IPS-18a (cell line): ENCODE measurements around the gene FLT3.

Experiments used
- H3K27ac ChIP-seq: one replicate; pipeline ENCODE4 v1.5.1; 2013; ENCODE audit warnings: low read length
- H3K27me3 ChIP-seq: one replicate; pipeline ENCODE4 v1.6.1; 2013; ENCODE audit warnings: mild to moderate bottlenecking, low read length; ENCODE audit not compliant: control insufficient read depth, insufficient read depth
- H3K36me3 ChIP-seq: one replicate; pipeline ENCODE4 v1.6.1; 2013; ENCODE audit warnings: low read depth, low read length; ENCODE audit not compliant: control insufficient read depth
- H3K4me1 ChIP-seq: one replicate; pipeline ENCODE4 v1.6.1; 2013; ENCODE audit warnings: low read depth, low read length; ENCODE audit not compliant: control insufficient read depth
- H3K4me3 ChIP-seq: one replicate; pipeline ENCODE4 v1.5.1; 2013; ENCODE audit warnings: low read length
- H3K9ac ChIP-seq: one replicate; pipeline ENCODE4 v1.6.1; 2013; ENCODE audit warnings: mild to moderate bottlenecking, low read length, moderate library complexity
- H3K9me3 ChIP-seq: one replicate; pipeline ENCODE4 v1.6.1; 2013; ENCODE audit warnings: low read depth, low read length; ENCODE audit not compliant: control insufficient read depth

The FLT3 gene

GRCh38 chr13:27975564-27976361, 124.6 kb downstream of the FLT3 start:
- Histone ChIP-seq H3K9me3 (peaks cover 3% of the 10 kb centered on the region), H3K4me3 (no peak overlapping the region), H3K9ac (no peak overlapping the region), H3K4me1 (peaks cover 10% of the 10 kb centered on the region), H3K27ac (no peak overlapping the region), H3K36me3 (no peaks in the 10 kb centered on the region), H3K27me3 (peaks cover 100% of the 10 kb centered on the region)

DNA sequence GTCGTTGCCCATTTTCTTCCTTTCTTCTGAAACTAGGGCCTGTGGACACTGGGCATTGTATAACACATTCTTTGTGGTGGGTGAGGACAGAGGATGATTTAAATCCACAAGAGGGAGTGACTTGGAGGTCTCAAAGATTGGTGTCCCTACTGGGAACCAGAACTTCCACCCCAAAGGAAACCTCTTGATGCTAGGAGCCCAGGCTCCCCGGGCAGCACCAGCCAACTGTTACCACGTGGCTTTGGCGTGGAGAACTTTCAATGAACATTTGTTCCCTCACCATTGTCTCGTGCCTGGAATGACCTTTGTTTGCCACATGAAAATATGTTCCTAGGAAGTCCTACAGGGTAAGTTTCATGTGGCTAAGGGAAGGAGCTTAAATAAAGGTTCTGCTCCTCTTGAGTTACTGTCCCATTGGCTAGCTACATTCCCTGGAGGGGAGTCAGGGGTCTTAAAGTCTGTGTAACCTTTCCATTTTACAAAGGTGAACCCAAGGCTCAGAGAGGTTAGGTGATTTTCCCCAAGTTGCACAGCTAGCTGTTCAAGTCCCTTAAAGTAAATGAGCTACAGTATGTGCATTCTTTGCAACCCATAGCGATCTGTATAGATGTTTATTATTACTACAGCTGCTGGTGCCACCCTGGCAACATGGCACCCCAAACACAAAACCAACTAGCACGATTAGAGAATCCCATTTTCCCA, 126.3 kb downstream of the FLT3 start:
- H3K9me3 ChIP-seq = peaks cover 3% of the 10 kb centered on the region
- no peak overlapping the region for H3K4me3 ChIP-seq
- peaks cover 19% of the 10 kb centered on the region for H3K4me1 ChIP-seq
- no peaks in the 10 kb centered on the region for H3K36me3 ChIP-seq
- H3K27ac ChIP-seq = no peak overlapping the region
- peaks cover 100% of the 10 kb centered on the region for H3K27me3 ChIP-seq
- no peak overlapping the region for H3K9ac ChIP-seq

DNA sequence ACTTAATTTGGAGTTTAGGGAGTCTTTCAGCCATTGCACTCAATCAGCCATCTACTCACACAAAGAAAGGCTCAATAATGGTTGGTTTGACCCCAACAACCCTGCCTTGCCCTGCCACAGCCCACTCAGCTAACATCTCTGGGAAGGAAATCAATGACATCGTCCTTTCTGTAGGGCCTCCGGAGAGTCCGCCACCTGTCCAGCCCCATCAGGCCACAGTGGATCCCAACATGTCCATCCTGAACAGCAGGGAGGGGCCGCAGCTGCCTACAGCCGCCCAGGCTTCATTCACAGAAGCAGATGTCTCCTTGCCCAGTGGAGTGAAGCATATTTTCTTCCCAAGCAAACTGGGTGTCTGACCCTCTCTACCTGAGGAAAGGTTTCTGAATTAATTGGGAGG, 127.1 kb downstream of the FLT3 start:
- H3K4me1 ChIP-seq = peaks cover 20% of the 10 kb centered on the region
- H3K36me3 ChIP-seq = no peaks in the 10 kb centered on the region
- no peak overlapping the region for H3K27ac ChIP-seq
- no peak overlapping the region for H3K9ac ChIP-seq
- H3K27me3 ChIP-seq = peaks cover 100% of the 10 kb centered on the region
- H3K9me3 ChIP-seq = peaks cover 3% of the 10 kb centered on the region
- no peak overlapping the region for H3K4me3 ChIP-seq

DNA sequence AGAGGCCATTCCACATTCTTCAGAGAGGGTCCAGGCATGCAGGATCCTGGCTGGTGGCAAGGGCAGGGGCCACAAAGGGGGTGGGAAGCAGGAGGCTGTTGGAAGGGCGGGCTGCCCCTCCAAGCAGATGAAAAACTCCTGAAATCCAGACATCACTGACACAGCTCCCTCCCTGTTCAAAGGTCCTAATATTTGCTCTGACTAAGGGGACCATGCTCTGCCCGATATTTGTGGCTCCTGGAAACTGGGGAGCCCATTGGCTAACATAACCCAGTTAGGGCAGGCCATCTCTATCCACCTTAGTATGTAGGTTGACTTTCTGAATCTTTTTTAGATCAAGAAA, 127.9 kb downstream of the FLT3 start:
- H3K9ac ChIP-seq = no peak overlapping the region
- H3K27ac ChIP-seq = no peak overlapping the region
- H3K27me3 ChIP-seq = peaks cover 100% of the 10 kb centered on the region
- no peak overlapping the region for H3K4me3 ChIP-seq
- peaks cover 20% of the 10 kb centered on the region for H3K4me1 ChIP-seq
- H3K9me3 ChIP-seq = peaks cover 3% of the 10 kb centered on the region
- H3K36me3 ChIP-seq = no peaks in the 10 kb centered on the region

DNA sequence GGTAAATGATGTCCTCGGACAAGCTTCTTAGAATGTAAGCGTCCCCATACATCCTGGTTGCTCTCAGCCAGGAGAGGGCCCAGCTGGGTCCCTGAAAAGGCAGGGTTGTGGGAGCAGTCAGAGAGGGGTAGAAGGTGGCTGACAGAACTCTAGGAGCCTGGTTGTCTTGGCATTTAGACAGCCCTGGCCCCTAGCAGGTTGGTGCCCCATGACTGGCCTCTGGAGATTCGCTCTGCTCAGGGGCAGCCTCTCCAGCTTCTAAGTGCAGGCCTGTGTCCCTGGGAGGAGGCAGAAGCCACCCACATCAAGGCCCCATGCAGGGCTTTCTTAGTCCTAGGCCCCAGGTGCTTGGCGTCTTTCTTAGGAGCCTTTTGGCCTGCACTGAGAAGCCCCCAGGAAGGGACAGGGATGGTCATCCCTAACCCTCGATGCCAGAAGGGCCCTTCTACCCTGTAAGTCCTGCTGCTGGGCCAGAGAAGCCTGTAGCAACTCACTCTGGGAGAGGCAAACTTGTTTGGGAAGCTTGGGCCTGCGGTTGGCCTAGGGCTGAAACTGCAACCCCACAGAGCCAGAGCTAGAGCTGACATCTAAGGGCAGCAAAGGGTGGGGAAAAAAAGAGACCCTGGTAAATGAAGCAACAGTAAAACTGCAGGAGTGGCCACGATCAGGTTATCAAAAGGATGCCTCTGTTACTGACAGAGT, 128.4 kb downstream of the FLT3 start:
- H3K27ac ChIP-seq = no peak overlapping the region
- peaks cover 20% of the 10 kb centered on the region for H3K4me1 ChIP-seq
- no peak overlapping the region for H3K4me3 ChIP-seq
- no peak overlapping the region for H3K9ac ChIP-seq
- H3K9me3 ChIP-seq = peaks cover 3% of the 10 kb centered on the region
- H3K36me3 ChIP-seq = no peaks in the 10 kb centered on the region
- H3K27me3 ChIP-seq = peaks cover 100% of the 10 kb centered on the region

GRCh38 chr13:27971236-27971645, 129.1 kb downstream of the FLT3 start:
- no peak overlapping the region for H3K27ac ChIP-seq
- H3K9ac ChIP-seq = no peak overlapping the region
- no peaks in the 10 kb centered on the region for H3K9me3 ChIP-seq
- H3K4me1 ChIP-seq = peaks cover 20% of the 10 kb centered on the region
- H3K27me3 ChIP-seq = peaks cover 100% of the 10 kb centered on the region
- H3K36me3 ChIP-seq = no peaks in the 10 kb centered on the region
- no peak overlapping the region for H3K4me3 ChIP-seq

GRCh38 chr13:27970382-27971235, 129.8 kb downstream of the FLT3 start:
- H3K27ac ChIP-seq = no peak overlapping the region

GRCh38 chr13:27969866-27970229, 130.5 kb downstream of the FLT3 start:
- Histone ChIP-seq H3K9me3 (no peaks in the 10 kb centered on the region), H3K9ac (no peak overlapping the region), H3K36me3 (no peaks in the 10 kb centered on the region), H3K27me3 (peaks cover 100% of the 10 kb centered on the region), H3K27ac (no peak overlapping the region), H3K4me1 (peaks cover 26% of the 10 kb centered on the region), H3K4me3 (no peak overlapping the region)

More at GRCh38 chr13:27970382-27971235, 129.8 kb downstream of the FLT3 start:
- Histone ChIP-seq H3K4me3 (peak overlapping the region; percentile 1), H3K9me3 (no peaks in the 10 kb centered on the region), H3K27me3 (peaks cover 100% of the 10 kb centered on the region), H3K4me1 (peaks cover 20% of the 10 kb centered on the region), H3K36me3 (no peaks in the 10 kb centered on the region), H3K9ac (no peak overlapping the region)

GRCh38 chr13:27969082-27969865, 131.1 kb downstream of the FLT3 start, which contains the start of gene CDX2:
Gene CDX2 (minus strand): TSS chr13:27969315. CDS start chr13:27969006, 309 bp downstream.
- Histone ChIP-seq H3K27ac (no peak within 1 kb of the TSS), H3K36me3 (no peaks in the 10 kb centered on the region), H3K4me3 (peak within 1 kb of the TSS; percentile 39), H3K9me3 (no peaks in the 10 kb centered on the region), H3K9ac (no peak within 1 kb of the TSS), H3K27me3 (peaks cover 100% of the 10 kb centered on the region), H3K4me1 (peaks cover 27% of the 10 kb centered on the region)

DNA sequence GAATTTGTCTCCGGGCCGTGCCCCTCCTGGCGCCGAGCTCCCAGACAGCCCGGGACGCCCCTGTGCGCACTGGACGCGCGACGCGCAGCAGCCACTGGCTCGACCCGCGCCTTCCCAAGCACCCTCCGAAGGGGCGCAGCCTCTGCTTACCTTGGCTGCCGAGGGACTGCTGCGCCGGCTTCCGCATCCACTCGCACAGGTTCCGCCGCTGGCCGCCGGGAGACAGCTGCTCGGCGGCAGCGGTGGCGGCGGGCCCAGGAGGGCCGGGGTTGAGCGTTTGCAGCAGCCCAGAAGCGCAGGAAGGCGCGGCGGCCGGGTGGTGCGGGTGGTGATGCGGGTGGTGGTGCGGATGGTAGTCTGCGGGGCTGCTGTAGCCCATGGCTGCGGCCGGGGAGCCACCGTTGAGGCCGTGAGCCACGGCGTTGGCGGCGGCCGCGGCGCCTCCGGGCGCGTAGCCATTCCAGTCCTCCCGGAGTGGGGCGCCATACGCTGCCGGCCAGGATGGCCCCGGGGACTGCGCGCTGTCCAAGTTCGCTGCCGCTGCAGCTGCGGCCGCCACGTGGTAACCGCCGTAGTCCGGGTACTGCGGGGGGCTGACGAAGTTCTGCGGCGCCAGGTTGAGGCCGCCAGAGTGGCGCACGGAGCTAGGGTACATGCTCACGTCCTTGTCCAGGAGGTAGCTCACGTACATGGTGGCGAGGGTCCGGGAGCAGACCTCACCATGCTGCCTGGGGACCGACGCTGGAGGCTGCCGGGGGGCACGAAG, 131.9 kb downstream of the FLT3 start:
- H3K9me3 ChIP-seq = no peaks in the 10 kb centered on the region
- H3K36me3 ChIP-seq = no peaks in the 10 kb centered on the region
- H3K4me3 ChIP-seq = peak overlapping the region; percentile 39
- H3K27ac ChIP-seq = no peak overlapping the region
- H3K27me3 ChIP-seq = peaks cover 100% of the 10 kb centered on the region
- no peak overlapping the region for H3K9ac ChIP-seq
- peaks cover 27% of the 10 kb centered on the region for H3K4me1 ChIP-seq
